Endothelial cell of umbilical vein (primary cell): ENCODE data around the gene LMNA. TPM values are rescaled to one million over a fixed set of nuclear protein-coding genes. Genes with fewer than 3 reads are reported as not detected.

Experiments
- BruUV-seq: library from RNA; stranded (reverse); fragments of 400-500 nt; replicated peaks from 2 replicates; lab custom pipeline; 2021; lab: Mats Ljungman, UMichigan
- CTCF ChIA-PET: fragments of 300-600, 350-600 bp; sonication (Branson Sonifier 250); formaldehyde crosslinking; loops from one replicate; lab custom pipeline; 2021; ENCODE audit warnings: antibody characterized with exemption, inconsistent platforms; lab: Charles Lee
- POLR2A ChIA-PET: fragments of 300-600, 350-600 bp; sonication (Branson Sonifier 250); formaldehyde crosslinking; loops from one replicate; lab custom pipeline; 2021; ENCODE audit warnings: antibody characterized with exemption, inconsistent platforms; lab: Charles Lee
- DNase-seq: peaks from one replicate; pipeline ENCODE4 v3.0.0-alpha.2; 2011; ENCODE audit warnings: low read depth, low spot score
- FAIRE-seq: peaks from 2 replicates; lab custom pipeline; 2011; peaks lifted over from hg19 to GRCh38; lab: Jason Lieb, UNC
- H2AFZ ChIP-seq: 2 replicates; pipeline ENCODE4 v1.6.0; 2012; ENCODE audit warnings: low read depth, low read length, control low read depth, inconsistent platforms
- H3K27ac ChIP-seq: 2 replicates; pipeline ENCODE4 v1.5.1; 2011; ENCODE audit warnings: low read depth, mild to moderate bottlenecking, control low read depth, low read length, moderate library complexity; ENCODE audit not compliant: insufficient read depth
- H3K27me3 ChIP-seq, 2 experiments: 2 replicates each; pipeline versions ENCODE4 v1.6.0 to v1.6.1; 2011; ENCODE audit warnings: low read length in 2 of 2, mixed read lengths in 1 of 2; ENCODE audit not compliant: control insufficient read depth in 2 of 2, insufficient read depth in 2 of 2
- H3K36me3 ChIP-seq, 2 experiments: 2 replicates in 1 of 2; 3 replicates in 1 of 2; pipeline ENCODE4 v1.5.1; 2011; ENCODE audit warnings: low read length in 2 of 2, mild to moderate bottlenecking in 1 of 2, moderate library complexity in 1 of 2; ENCODE audit not compliant: control insufficient read depth in 2 of 2, insufficient read depth in 2 of 2; ENCODE audit errors: extremely low read depth in 1 of 2
- H3K4me1 ChIP-seq: 3 replicates; pipeline ENCODE4 v1.5.1; 2011; ENCODE audit warnings: mild to moderate bottlenecking, low read length; ENCODE audit not compliant: control insufficient read depth, insufficient read depth; ENCODE audit errors: extremely low read depth
- H3K4me2 ChIP-seq: 2 replicates; pipeline ENCODE4 v1.6.1; 2011; ENCODE audit warnings: low read length, control low read depth, mixed read lengths; ENCODE audit not compliant: insufficient read depth
- H3K4me3 ChIP-seq, 3 experiments: fragments of 200-600 bp in 1 of 3; sonication (generic), shearing (Covaris generic) in 1 of 3; replicated peaks in 1 of 3; 2 replicates each; pipeline ENCODE4 v1.5.1; 2011 to 2016; ENCODE audit warnings: control low read depth in 3 of 3, low read length in 3 of 3, mild to moderate bottlenecking in 2 of 3, inconsistent platforms in 1 of 3, low read depth in 1 of 3, moderate library complexity in 1 of 3; ENCODE audit not compliant: insufficient read depth in 1 of 3
- H3K79me2 ChIP-seq: 2 replicates; pipeline ENCODE4 v1.6.0; 2012; ENCODE audit warnings: low read length, inconsistent platforms; ENCODE audit not compliant: control insufficient read depth, insufficient read depth
- H3K9ac ChIP-seq: replicated peaks from 2 replicates; pipeline ENCODE3; 2011; ENCODE audit warnings: low read length, control low read depth; ENCODE audit not compliant: insufficient read depth; ENCODE audit errors: extremely low read depth
- H3K9me1 ChIP-seq: replicated peaks from 3 replicates; pipeline ENCODE4 v1.6.0; 2011; ENCODE audit warnings: mild to moderate bottlenecking, low read length; ENCODE audit not compliant: control insufficient read depth, insufficient read depth; ENCODE audit errors: extremely low read depth
- H3K9me3 ChIP-seq: replicated peaks from 2 replicates; pipeline ENCODE4 v1.5.1; 2012; ENCODE audit warnings: low read length, inconsistent platforms; ENCODE audit not compliant: control insufficient read depth, insufficient read depth
- H4K20me1 ChIP-seq: replicated peaks from 2 replicates; pipeline ENCODE3; 2011; ENCODE audit warnings: mild to moderate bottlenecking, low read length; ENCODE audit not compliant: control insufficient read depth, insufficient read depth; ENCODE audit errors: extremely low read depth
- CTCF ChIP-seq, 2 donors: IDR thresholded peaks; 1 replicate in 1 of 2; 2 replicates in 1 of 2; pipeline ENCODE4 v1.5.1; 2011; ENCODE audit warnings: low read length in 2 of 2, mild to moderate bottlenecking in 2 of 2, moderate library complexity in 2 of 2, control low read depth in 1 of 2, inconsistent platforms in 1 of 2, low read depth in 1 of 2; ENCODE audit not compliant: insufficient read depth in 1 of 2; ENCODE audit errors: extremely low read depth in 1 of 2
- EZH2 ChIP-seq: IDR thresholded peaks from 2 replicates; pipeline ENCODE4 v1.6.1; 2012; ENCODE audit warnings: borderline replicate concordance, low read depth, mild to moderate bottlenecking, moderate library complexity, low read length, inconsistent platforms; ENCODE audit not compliant: severe bottlenecking
- FOS ChIP-seq: IDR thresholded peaks from 2 replicates; pipeline ENCODE4 v1.6.1; 2011; ENCODE audit warnings: mild to moderate bottlenecking, low read length, moderate library complexity, borderline replicate concordance; ENCODE audit not compliant: insufficient read depth
- GATA2 ChIP-seq: IDR thresholded peaks from 2 replicates; pipeline ENCODE4 v1.7.0; 2011; ENCODE audit warnings: low read depth, mild to moderate bottlenecking, moderate library complexity, mixed read lengths, low read length; ENCODE audit not compliant: insufficient read length, insufficient read depth
- JUN ChIP-seq: IDR thresholded peaks from 2 replicates; pipeline ENCODE4 v1.6.1; 2011; ENCODE audit warnings: borderline replicate concordance, low read depth; ENCODE audit not compliant: insufficient read length, insufficient read depth
- MAX ChIP-seq: IDR thresholded peaks from 2 replicates; pipeline ENCODE4 v1.6.1; 2011; ENCODE audit not compliant: insufficient read depth, insufficient read length
- MYC ChIP-seq: IDR thresholded peaks from one replicate; pipeline ENCODE4 v1.6.1; 2011; ENCODE audit warnings: mild to moderate bottlenecking, low read depth, low read length
- POLR2A ChIP-seq: IDR thresholded peaks from 2 replicates; pipeline ENCODE4 v1.6.1; 2012; ENCODE audit warnings: low read depth, mild to moderate bottlenecking, control low read depth, low read length
- POLR2AphosphoS5 ChIP-seq: IDR thresholded peaks from 2 replicates; pipeline ENCODE4 v1.6.1; 2012; ENCODE audit warnings: low read depth, mild to moderate bottlenecking, control low read depth, low read length, moderate library complexity; ENCODE audit not compliant: insufficient read depth
- dilution Hi-C: fragments of 300-500 bp; cut with MboI; formaldehyde crosslinking; loops from one replicate; pipeline ENCODE4 v1.15.0; 2019; ENCODE audit warnings: low sequenced_read_pairs; ENCODE audit not compliant: extremely low pct_ligation_motif_present
- intact Hi-C: fragments of 100-400 bp; cut with micrococcal nuclease; formaldehyde crosslinking; loops from one replicate; pipeline ENCODE4 v1.10.0; 2022
- polyA plus RNA-seq, 4 experiments: library from polyadenylated mRNA; depleted of rRNA in 3 of 4; stranded (reverse) in 3 of 4; unstranded in 1 of 4; fragments of >200 nt; gene quantifications; 2 replicates each; pipeline versions ENCODE4 v1.2.1 to v1.2.3, GENCODE V29; 2011 to 2012; ENCODE audit warnings: missing spikeins in 1 of 4
- total RNA-seq: library from RNA; stranded (reverse); gene quantifications from 2 replicates; pipeline ENCODE4 v1.2.3, GENCODE V29; 2021

The LMNA gene
- total and polyA plus RNA-seq, 2 donors (not counting 3 experiments of a cell fraction or from before 2014, with no cell fraction given): 371 to 742 TPM

- intact Hi-C loops: no loop called here
- CTCF ChIA-PET: interaction anchor here (0.6 to 4.0 kb wide), 6 partner anchors 17 to 62 kb away, joined by 3 to 33 read pairs (median 6); partner anchors contain the start of gene PMF1
- POLR2A ChIA-PET: interaction anchor here (0.7 kb wide), 2 partner anchors 117 to 123 kb away, joined by 3 to 7 read pairs; no protein-coding TSS in a partner anchor
- no peak overlapping the region for H3K4me3 ChIP-seq
- no peak overlapping the region for H3K4me2 ChIP-seq
- no peaks in the 10 kb centered on the region for H3K79me2 ChIP-seq
- no peaks in the 10 kb centered on the region for H3K9me3 ChIP-seq
- no peak overlapping the region for H2AFZ ChIP-seq
- no TSS peak for BruUV-seq
- no peaks in the 10 kb centered on the region for H3K9me1 ChIP-seq
- dilution Hi-C loops: no loop called here
- H3K9ac ChIP-seq: no peak overlapping the region
- no peaks in the 10 kb centered on the region for H3K27me3 ChIP-seq
- peaks cover 20% of the 10 kb centered on the region for H3K4me1 ChIP-seq
- H3K36me3 ChIP-seq: no peaks in the 10 kb centered on the region
- TF ChIP-seq POLR2AphosphoS5: no peak
- TF ChIP-seq JUN: no peak
- no peak for TF ChIP-seq MAX
- no peak for TF ChIP-seq FOS
- TF ChIP-seq POLR2A: no peak
- TF ChIP-seq MYC: no peak
- TF ChIP-seq CTCF (IDR thresholded peaks at IDR 0.05; ENCODE audit: extremely low read depth in 1 of 2, insufficient read depth in 1 of 2, low read depth in 1 of 2, low read length in 2 of 2): no peak
- TF ChIP-seq GATA2: no peak
- TF ChIP-seq EZH2: no peak
- DNase-seq (no peak), FAIRE-seq (no peak)
- H3K27ac ChIP-seq: no peak overlapping the region
- no peaks in the 10 kb centered on the region for H4K20me1 ChIP-seq
Measured at GRCh38 chr1:156163712-156164111, 49.2 kb downstream of the LMNA start.
